GM21423 (cell line): ENCODE results near the gene DBI.
A peak's percentile ranks its signal among the peaks of the same experiment; 100 is the strongest.

Experiments
- ATAC-seq: cut with Tn5 transposase; IDR thresholded peaks from one replicate; pipeline ENCODE4 v1.9.1; 2021; ENCODE audit warnings: mild to moderate bottlenecking, moderate library complexity; ENCODE audit not compliant: unreplicated experiment

The DBI gene

GRCh38 chr2:119366649-119367471 lies at the start of gene DBI, which contains the start of gene C2orf76:
Gene DBI, plus strand, starts transcription at chr2:119366977. Its CDS starts 75 bp downstream, at chr2:119367052.
Gene C2orf76, minus strand, starts transcription at chr2:119366834. Its CDS starts 26,875 bp downstream, at chr2:119339959.
- ATAC-seq = peak; percentile 96

GRCh38 chr2:119317554-119317953 lies 49.2 kb upstream of the DBI start:
- no peak for ATAC-seq

GRCh38 chr2:119319593-119319992 lies 47.2 kb upstream of the DBI start:
- ATAC-seq = no peak

- no peak for ATAC-seq
These were observed 43.3 kb upstream of the DBI start for GRCh38 chr2:119323459-119323858.

GRCh38 chr2:119324685-119325270 lies 42.0 kb upstream of the DBI start:
- ATAC-seq = no peak

GRCh38 chr2:119326938-119327337 lies 39.8 kb upstream of the DBI start:
- ATAC-seq = no peak

GRCh38 chr2:119327431-119327830 lies 39.3 kb upstream of the DBI start:
- no peak for ATAC-seq

- ATAC-seq = no peak
These were observed 33.8 kb upstream of the DBI start for GRCh38 chr2:119332953-119333352.

- ATAC-seq = no peak
These were observed 33.4 kb upstream of the DBI start for GRCh38 chr2:119333360-119333759.

GRCh38 chr2:119333833-119334232 lies 32.9 kb upstream of the DBI start:
- no peak for ATAC-seq

GRCh38 chr2:119337749-119338148 lies 29.0 kb upstream of the DBI start:
- ATAC-seq = no peak

- ATAC-seq = no peak
These were observed 28.5 kb upstream of the DBI start for GRCh38 chr2:119338272-119338671.

- ATAC-seq = peak; percentile 100
These were observed 27.8 kb upstream of the DBI start for GRCh38 chr2:119338826-119339561.

- ATAC-seq = no peak
These were observed 27.2 kb upstream of the DBI start for GRCh38 chr2:119339562-119339923.

- no peak for ATAC-seq
These were observed 25.1 kb upstream of the DBI start for GRCh38 chr2:119341684-119342083.

- ATAC-seq = no peak
These were observed 17.5 kb upstream of the DBI start for GRCh38 chr2:119349289-119349688.

GRCh38 chr2:119350311-119350998 lies 16.3 kb upstream of the DBI start:
- ATAC-seq = no peak

GRCh38 chr2:119352357-119352756 lies 14.4 kb upstream of the DBI start:
- peak; percentile 91 for ATAC-seq

GRCh38 chr2:119354860-119355259 lies 11.9 kb upstream of the DBI start:
- ATAC-seq = no peak

GRCh38 chr2:119359774-119360173 lies 7.0 kb upstream of the DBI start:
- ATAC-seq = no peak

GRCh38 chr2:119360423-119360966 lies 6.3 kb upstream of the DBI start:
- no peak for ATAC-seq
